ENCODE data around the gene MTRF1.

GRCh38 chr13:41236369-41236768, 27.0 kb downstream of the MTRF1 start:
- TF ChIP-seq TAF1 (IDR thresholded peaks at IDR 0.05; ENCODE audit: low read depth, low read length) (no peak), POLR2AphosphoS5 (IDR thresholded peaks at IDR 0.05; ENCODE audit: low read depth, low read length) (no peak), POLR2A (IDR thresholded peaks at IDR 0.05; ENCODE audit: low read depth, low read length) (no peak), POU2F2 (IDR thresholded peaks at IDR 0.05; ENCODE audit: low read depth, low read length) (no peak), PAX5 (IDR thresholded peaks at IDR 0.05; ENCODE audit: insufficient read depth, low read length, severe bottlenecking) (no peak)
